Natural killer cell (primary cell): Measurements from ENCODE around the gene ZFR. TPM values are rescaled to one million over a fixed set of nuclear protein-coding genes. Genes with fewer than 3 reads are reported as not detected.

Experiments used
- ATAC-seq, 3 donors: fragments of 150-1000 bp in 2 of 3; fragments of 200-7000 bp in 1 of 3; cut with Tn5 transposase; 1 replicate in 1 of 3; 2 replicates in 2 of 3; pipeline ENCODE4 v1.10.0; 2021; ENCODE audit warnings: mild to moderate bottlenecking in 2 of 3, moderate library complexity in 2 of 3
- DNase-seq, 2 donors: peaks; one replicate each; pipeline versions ENCODE4 v3.0.0 to v3.0.0-alpha.2; 2013 to 2021; ENCODE audit warnings: mixed read lengths in 1 of 2
- H3K27ac ChIP-seq: one replicate; pipeline ENCODE4 v1.5.1; 2013; ENCODE audit warnings: mild to moderate bottlenecking, low read length
- H3K27me3 ChIP-seq: one replicate; pipeline ENCODE4 v1.6.1; 2013; ENCODE audit warnings: low read length; ENCODE audit not compliant: control insufficient read depth, insufficient read depth
- H3K36me3 ChIP-seq: one replicate; pipeline ENCODE4 v1.6.1; 2013; ENCODE audit warnings: low read length; ENCODE audit not compliant: control insufficient read depth, insufficient read depth
- H3K4me1 ChIP-seq: one replicate; pipeline ENCODE4 v1.6.1; 2013; ENCODE audit warnings: low read length; ENCODE audit not compliant: control insufficient read depth, insufficient read depth
- H3K4me3 ChIP-seq: one replicate; pipeline ENCODE4 v1.5.1; 2013; ENCODE audit warnings: low read length
- H3K9me3 ChIP-seq: one replicate; pipeline ENCODE4 v1.6.1; 2013; ENCODE audit warnings: low read length; ENCODE audit not compliant: control insufficient read depth, insufficient read depth
- H3K27ac Mint-ChIP-seq, 2 donors: one replicate each; pipeline ENCODE4 v1.8.0; 2022; ENCODE audit warnings: mild to moderate bottlenecking in 2 of 2, mixed read lengths in 2 of 2, moderate library complexity in 1 of 2
- H3K27me3 Mint-ChIP-seq, 2 donors: one replicate each; pipeline ENCODE4 v1.8.0; 2022; ENCODE audit warnings: low read depth in 2 of 2, mixed read lengths in 2 of 2
- H3K36me3 Mint-ChIP-seq: one replicate; pipeline ENCODE4 v1.8.0; 2022; ENCODE audit warnings: mixed read lengths
- H3K4me1 Mint-ChIP-seq, 2 donors: one replicate each; pipeline ENCODE4 v1.8.0; 2022; ENCODE audit warnings: mixed read lengths in 2 of 2
- H3K4me3 Mint-ChIP-seq: one replicate; pipeline ENCODE4 v1.8.0; 2022; ENCODE audit warnings: mild to moderate bottlenecking, moderate library complexity, mixed read lengths
- H3K9me3 Mint-ChIP-seq, 2 donors: one replicate each; pipeline ENCODE4 v1.8.0; 2022; ENCODE audit warnings: mixed read lengths in 2 of 2
- CTCF ChIP-seq: fragments of 200-600 bp; IDR thresholded peaks from one replicate; pipeline ENCODE4 v1.8.0; 2022; ENCODE audit warnings: antibody characterized with exemption
- WGBS: methylation state at CpG from one replicate; pipeline ENCODE4 v1.1.7; 2013; ENCODE audit warnings: missing lambda C conversion rate; ENCODE audit not compliant: insufficient coverage; 5-methylcytosine and 5-hydroxymethylcytosine counted together
- intact Hi-C: fragments of 100-400 bp; cut with micrococcal nuclease; formaldehyde crosslinking; loops from one replicate; pipeline ENCODE4 v1.14.2; 2022
- total RNA-seq, 4 donors: library from RNA; stranded (reverse); fragments of 120-200 nt in 1 of 4; gene quantifications; one replicate each; pipeline versions ENCODE4 v1.2.3 to v1.2.4, GENCODE V29; 2013 to 2022

Gene ZFR
- total RNA-seq, 3 donors from 2014 or later (not counting 1 experiment from before 2014, with no cell fraction given): 62.7 to 70.8 (median 62.7) TPM

GRCh38 chr5:32445831-32446614 is 1.5 kb upstream of the ZFR start:
- peaks cover 27 to 28% of the 10 kb centered on the region in 2 donors for H3K4me1 Mint-ChIP-seq
- H3K27ac Mint-ChIP-seq: peak overlapping the region in 1 of 2 donors; percentile 91
- ATAC-seq (no peak), DNase-seq (no peak)
- TF ChIP-seq CTCF: no peak
- H3K27ac ChIP-seq: no peak overlapping the region
- H3K9me3 Mint-ChIP-seq: no peaks in the 10 kb centered on the region
- no peaks in the 10 kb centered on the region for H3K9me3 ChIP-seq
- no peaks in the 10 kb centered on the region for H3K27me3 ChIP-seq
- H3K4me3 ChIP-seq: no peak overlapping the region
- H3K36me3 ChIP-seq: no peaks in the 10 kb centered on the region
- intact Hi-C loops: loop anchor here (2.0 kb wide), 1 partner anchor 139 kb away; the partner anchor contains the start of gene SUB1
- peaks cover 0 to 7% of the 10 kb centered on the region in 2 donors for H3K27me3 Mint-ChIP-seq
- H3K36me3 Mint-ChIP-seq: no peaks in the 10 kb centered on the region
- WGBS: 92% methylated on average over 23 of the region's 23 CpGs
- H3K4me3 Mint-ChIP-seq: peak overlapping the region; percentile 70
- peaks cover 17% of the 10 kb centered on the region for H3K4me1 ChIP-seq

DNA sequence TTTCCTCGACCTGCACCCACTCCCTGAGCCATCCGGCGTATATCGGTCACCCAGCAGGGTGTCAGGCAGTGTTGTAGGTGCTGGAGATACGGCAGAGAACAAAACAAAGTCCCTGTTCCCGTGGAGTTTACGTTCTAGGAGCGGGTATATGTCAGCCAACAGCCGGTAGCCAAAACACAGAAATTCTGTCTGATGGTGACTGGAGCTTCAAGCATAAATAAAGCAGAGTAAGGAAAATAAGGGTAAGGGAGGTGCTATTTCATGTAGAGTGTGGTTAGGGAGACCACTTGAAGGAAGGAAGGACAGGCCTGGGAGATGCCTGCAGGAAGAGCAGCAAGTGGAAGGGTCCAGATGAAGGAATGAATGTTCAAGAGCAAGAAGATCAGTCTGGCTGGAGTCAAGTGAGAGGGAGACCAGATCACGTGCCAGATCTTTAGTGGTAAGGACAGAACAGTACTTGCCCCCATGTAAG is 783 bp upstream of the ZFR start:
- Mint-ChIP-seq H3K27ac (peak overlapping the region; percentile 90 to 91), H3K9me3 (no peaks in the 10 kb centered on the region), H3K4me3 (peak overlapping the region; percentile 70), H3K36me3 (no peaks in the 10 kb centered on the region), H3K27me3 (peaks cover 0 to 5% of the 10 kb centered on the region in 2 donors), H3K4me1 (peaks cover 27 to 28% of the 10 kb centered on the region in 2 donors)
- intact Hi-C loops: loop anchor here (2.0 kb wide), 1 partner anchor 139 kb away; the partner anchor contains the start of gene SUB1
- Histone ChIP-seq H3K27ac (no peak overlapping the region), H3K36me3 (no peaks in the 10 kb centered on the region), H3K27me3 (no peaks in the 10 kb centered on the region), H3K9me3 (no peaks in the 10 kb centered on the region), H3K4me3 (no peak overlapping the region), H3K4me1 (peaks cover 17% of the 10 kb centered on the region)
- peak in 1 of 2 donors; percentile 20 for DNase-seq
- no peak for ATAC-seq
- no peak for TF ChIP-seq CTCF
- 89% methylated on average over 10 of the region's 10 CpGs for WGBS

DNA sequence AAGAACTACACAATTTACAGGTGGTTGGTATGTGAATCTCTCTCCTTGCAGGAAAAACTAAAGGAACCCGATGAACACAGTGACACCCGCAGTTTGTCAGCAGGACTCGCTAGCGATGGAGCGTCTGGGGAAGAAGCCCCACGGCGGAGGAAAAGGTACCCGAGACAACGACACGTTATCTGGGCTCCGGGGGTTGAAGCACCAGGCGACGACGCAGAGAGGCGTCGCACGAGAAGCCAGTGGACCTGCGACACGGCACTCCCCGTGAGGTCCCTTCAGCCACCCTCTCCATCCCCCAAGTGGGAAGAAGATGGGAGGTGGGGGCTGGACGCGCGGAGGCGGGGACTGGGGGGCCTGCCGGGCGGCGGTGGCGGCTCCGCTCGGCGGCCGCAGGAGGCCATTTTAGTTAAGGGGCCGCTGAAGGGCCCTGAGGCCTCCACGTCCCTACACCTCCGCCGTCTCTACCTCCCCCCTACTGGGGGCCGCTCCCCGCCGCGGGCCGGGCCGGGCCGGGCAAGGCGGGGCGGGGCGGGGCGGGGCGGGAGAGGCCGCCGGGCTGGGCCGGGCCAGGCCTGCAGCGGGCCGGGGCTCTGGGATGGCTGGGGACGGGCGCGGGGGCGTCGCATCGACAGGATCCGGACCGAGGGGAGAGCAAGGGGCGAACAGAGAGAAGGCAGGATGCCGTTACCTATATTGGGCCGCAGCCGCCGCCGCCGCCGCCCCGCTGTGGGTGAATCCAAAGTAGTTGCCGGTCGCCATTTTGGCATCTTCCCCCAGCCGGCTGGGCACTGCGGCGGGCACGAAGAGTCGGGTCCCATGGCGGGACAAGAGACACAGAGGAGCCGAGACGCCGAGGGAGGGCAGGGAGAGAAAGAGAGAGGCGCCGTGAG is 754 bp downstream of the ZFR start:
- peak; percentile 60 to 71 for DNase-seq
- Histone ChIP-seq H3K4me3 (peak overlapping the region; percentile 98), H3K9me3 (no peaks in the 10 kb centered on the region), H3K4me1 (peaks cover 17% of the 10 kb centered on the region), H3K36me3 (no peaks in the 10 kb centered on the region), H3K27ac (peak overlapping the region; percentile 96), H3K27me3 (no peaks in the 10 kb centered on the region)
- no peaks in the 10 kb centered on the region for H3K36me3 Mint-ChIP-seq
- peak overlapping the region; percentile 90 to 91 for H3K27ac Mint-ChIP-seq
- ATAC-seq: peak; percentile 45 to 69 (median 45)
- H3K9me3 Mint-ChIP-seq: no peaks in the 10 kb centered on the region
- peaks cover 0 to 3% of the 10 kb centered on the region in 2 donors for H3K27me3 Mint-ChIP-seq
- peaks cover 27 to 31% of the 10 kb centered on the region in 2 donors for H3K4me1 Mint-ChIP-seq
- H3K4me3 Mint-ChIP-seq: peak overlapping the region; percentile 91
- intact Hi-C loops: loop anchor here (2.0 to 5.0 kb wide), 2 partner anchors 141 to 201 kb away; partner anchors contain the start of gene SUB1
- under 1% methylated on average over 79 of the region's 83 CpGs for WGBS
- no peak for TF ChIP-seq CTCF
